Nephron progenitor cell (in vitro differentiated cells): ENCODE measurements around the gene FBXL7.

ENCODE experiments used
- DNase-seq: peaks from one replicate; pipeline ENCODE4 v3.0.0; 2021
- H3K27ac Mint-ChIP-seq: 2 replicates; pipeline ENCODE4 v1.8.0; 2021; ENCODE audit warnings: mild to moderate bottlenecking, moderate library complexity, mixed read lengths
- H3K27me3 Mint-ChIP-seq: 2 replicates; pipeline ENCODE4 v1.8.0; 2021; ENCODE audit warnings: mild to moderate bottlenecking, low read depth, mixed read lengths; ENCODE audit not compliant: poor library complexity
- H3K36me3 Mint-ChIP-seq: 2 replicates; pipeline ENCODE4 v1.8.0; 2021; ENCODE audit warnings: low read depth, mixed read lengths
- H3K4me1 Mint-ChIP-seq: 2 replicates; pipeline ENCODE4 v1.8.0; 2021; ENCODE audit warnings: mixed read lengths
- H3K4me3 Mint-ChIP-seq: 2 replicates; pipeline ENCODE4 v1.8.0; 2021; ENCODE audit warnings: mild to moderate bottlenecking, moderate library complexity, mixed read lengths
- H3K9me3 Mint-ChIP-seq: 2 replicates; pipeline ENCODE4 v1.8.0; 2021; ENCODE audit warnings: mild to moderate bottlenecking, moderate library complexity, mixed read lengths
- TF ChIP-seq, protein P1 (sequence below): fragments of 200-600 bp; sonication (generic); IDR thresholded peaks from 2 replicates; pipeline ENCODE4 v1.5.0; 2021; ENCODE audit warnings: antibody characterized with exemption

The FBXL7 gene

DNA sequence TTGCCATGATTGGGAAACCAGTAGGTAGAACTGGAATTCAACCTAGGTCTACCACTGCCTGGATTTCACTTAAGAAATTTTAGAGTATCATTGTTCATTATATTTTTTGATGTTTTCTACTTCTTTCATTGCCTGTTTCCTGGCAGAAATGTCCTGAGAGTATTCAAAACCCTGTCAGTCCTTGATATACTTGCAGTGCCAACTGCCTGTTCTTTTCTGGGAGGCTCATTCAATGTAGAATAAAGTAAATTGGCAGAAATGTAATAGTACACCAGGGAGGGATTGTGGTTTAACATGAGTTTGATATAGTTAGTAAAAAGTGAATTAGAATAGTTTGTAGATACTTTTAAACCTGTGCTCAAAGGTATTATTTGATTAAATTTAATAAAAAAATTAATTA lies 286.3 kb downstream of the FBXL7 start:
- H3K36me3 Mint-ChIP-seq: no peaks in the 10 kb centered on the region
- H3K4me3 Mint-ChIP-seq: no peak overlapping the region
- no peaks in the 10 kb centered on the region for H3K4me1 Mint-ChIP-seq
- H3K27ac Mint-ChIP-seq: no peak overlapping the region
- peaks cover 3% of the 10 kb centered on the region for H3K9me3 Mint-ChIP-seq
- TF ChIP-seq, protein P1, sequence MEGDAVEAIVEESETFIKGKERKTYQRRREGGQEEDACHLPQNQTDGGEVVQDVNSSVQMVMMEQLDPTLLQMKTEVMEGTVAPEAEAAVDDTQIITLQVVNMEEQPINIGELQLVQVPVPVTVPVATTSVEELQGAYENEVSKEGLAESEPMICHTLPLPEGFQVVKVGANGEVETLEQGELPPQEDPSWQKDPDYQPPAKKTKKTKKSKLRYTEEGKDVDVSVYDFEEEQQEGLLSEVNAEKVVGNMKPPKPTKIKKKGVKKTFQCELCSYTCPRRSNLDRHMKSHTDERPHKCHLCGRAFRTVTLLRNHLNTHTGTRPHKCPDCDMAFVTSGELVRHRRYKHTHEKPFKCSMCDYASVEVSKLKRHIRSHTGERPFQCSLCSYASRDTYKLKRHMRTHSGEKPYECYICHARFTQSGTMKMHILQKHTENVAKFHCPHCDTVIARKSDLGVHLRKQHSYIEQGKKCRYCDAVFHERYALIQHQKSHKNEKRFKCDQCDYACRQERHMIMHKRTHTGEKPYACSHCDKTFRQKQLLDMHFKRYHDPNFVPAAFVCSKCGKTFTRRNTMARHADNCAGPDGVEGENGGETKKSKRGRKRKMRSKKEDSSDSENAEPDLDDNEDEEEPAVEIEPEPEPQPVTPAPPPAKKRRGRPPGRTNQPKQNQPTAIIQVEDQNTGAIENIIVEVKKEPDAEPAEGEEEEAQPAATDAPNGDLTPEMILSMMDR: no peak
- H3K27me3 Mint-ChIP-seq: no peaks in the 10 kb centered on the region
- DNase-seq: no peak

DNA sequence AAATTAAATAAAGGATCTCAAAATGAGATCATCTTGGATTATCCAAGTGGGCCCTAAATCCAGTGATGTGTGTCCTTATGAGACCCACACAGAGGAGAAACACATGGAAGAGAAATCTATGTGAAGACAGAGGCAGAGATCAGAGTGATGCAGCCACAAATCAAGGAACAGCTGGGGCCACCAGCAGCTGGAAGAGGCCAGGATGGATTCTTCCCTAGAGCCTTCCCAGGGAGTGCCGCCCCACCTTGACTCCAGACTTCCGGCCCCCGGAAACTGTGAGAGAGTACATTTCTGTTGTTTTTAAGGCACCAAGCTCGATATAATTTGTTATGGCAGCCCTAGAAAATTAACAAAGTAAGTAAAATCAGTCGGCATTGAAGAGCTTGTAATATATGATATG lies 286.9 kb downstream of the FBXL7 start:
- TF ChIP-seq, protein P1: no peak
- no peaks in the 10 kb centered on the region for H3K36me3 Mint-ChIP-seq
- no peaks in the 10 kb centered on the region for H3K27me3 Mint-ChIP-seq
- no peak overlapping the region for H3K27ac Mint-ChIP-seq
- DNase-seq: no peak
- no peak overlapping the region for H3K4me3 Mint-ChIP-seq
- H3K9me3 Mint-ChIP-seq: no peaks in the 10 kb centered on the region
- H3K4me1 Mint-ChIP-seq: no peaks in the 10 kb centered on the region

DNA sequence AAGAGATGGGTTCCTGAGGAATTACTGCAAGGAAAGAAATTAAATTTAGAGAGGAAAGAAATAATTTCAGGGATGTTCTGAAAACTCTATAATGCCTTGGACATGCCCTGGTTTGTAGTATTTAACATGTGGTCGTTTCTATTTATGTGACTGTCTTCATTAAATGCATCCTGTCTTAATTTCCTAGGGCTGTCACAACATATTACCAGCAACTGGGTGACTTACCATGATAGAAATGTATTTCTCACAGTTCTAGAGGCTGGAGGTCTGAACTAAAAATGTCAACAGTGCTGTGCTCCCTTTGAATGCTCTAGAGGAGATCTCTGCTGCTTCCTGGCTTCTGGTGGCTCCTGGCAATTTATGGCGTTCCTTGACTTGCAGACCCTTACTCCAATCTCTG lies 287.7 kb downstream of the FBXL7 start:
- no peak overlapping the region for H3K4me3 Mint-ChIP-seq
- H3K9me3 Mint-ChIP-seq: no peaks in the 10 kb centered on the region
- TF ChIP-seq, protein P1: no peak
- H3K27ac Mint-ChIP-seq: no peak overlapping the region
- no peaks in the 10 kb centered on the region for H3K4me1 Mint-ChIP-seq
- no peaks in the 10 kb centered on the region for H3K36me3 Mint-ChIP-seq
- DNase-seq: no peak
- H3K27me3 Mint-ChIP-seq: no peaks in the 10 kb centered on the region

DNA sequence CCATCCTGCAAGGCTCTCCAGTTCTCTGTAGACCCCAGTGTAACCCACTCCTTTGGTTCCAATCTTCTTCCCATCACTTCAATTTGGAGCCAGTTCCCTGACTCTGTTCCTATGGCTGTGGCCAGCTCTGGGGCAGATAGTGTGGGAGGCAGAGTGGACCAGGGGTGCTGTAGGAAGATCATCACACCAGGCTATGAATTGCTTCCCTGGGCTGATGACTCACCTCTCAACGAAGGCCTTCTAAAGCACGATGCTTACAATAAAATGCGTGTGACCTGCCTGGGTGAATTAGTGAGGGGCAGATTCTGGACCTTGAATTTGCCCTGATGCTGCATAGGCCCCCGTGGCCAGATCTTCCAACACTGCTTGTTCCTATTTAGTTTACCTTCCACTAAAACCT lies 289.7 kb downstream of the FBXL7 start:
- Mint-ChIP-seq H3K9me3 (no peaks in the 10 kb centered on the region), H3K27me3 (no peaks in the 10 kb centered on the region), H3K4me1 (no peaks in the 10 kb centered on the region), H3K36me3 (no peaks in the 10 kb centered on the region), H3K27ac (no peak overlapping the region), H3K4me3 (no peak overlapping the region)
- TF ChIP-seq, protein P1: no peak
- DNase-seq: no peak

DNA sequence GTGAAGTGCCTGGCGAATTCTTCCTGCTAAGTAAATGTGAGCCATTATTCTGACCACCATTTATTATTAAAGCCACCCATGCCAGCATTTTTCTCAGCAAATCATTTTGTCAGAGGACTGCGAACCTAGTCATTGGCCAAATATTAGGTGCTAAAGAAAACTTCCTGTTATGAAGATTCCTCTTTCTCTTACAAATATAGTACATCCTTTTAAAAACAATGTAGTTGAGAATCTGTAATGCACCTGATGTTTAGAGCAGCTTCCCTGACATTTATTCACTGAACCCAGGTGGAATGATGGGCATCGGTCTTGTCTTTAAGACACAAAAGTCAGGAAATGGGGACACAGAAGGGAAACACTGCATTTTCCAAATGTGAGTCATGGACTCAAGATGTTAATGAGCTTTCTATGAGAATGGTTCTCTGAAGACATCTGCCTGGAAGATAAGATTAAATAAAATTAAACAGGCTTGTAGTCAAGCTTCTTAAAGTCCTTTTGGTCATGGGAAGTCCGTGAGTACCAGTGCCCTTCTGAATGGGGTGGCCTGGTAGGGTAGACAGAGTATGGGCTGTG lies 290.6 kb downstream of the FBXL7 start:
- Mint-ChIP-seq H3K4me3 (no peak overlapping the region), H3K27me3 (no peaks in the 10 kb centered on the region), H3K27ac (no peak overlapping the region), H3K36me3 (no peaks in the 10 kb centered on the region), H3K9me3 (no peaks in the 10 kb centered on the region), H3K4me1 (no peaks in the 10 kb centered on the region)
- no peak for DNase-seq
- TF ChIP-seq, protein P1: no peak

DNA sequence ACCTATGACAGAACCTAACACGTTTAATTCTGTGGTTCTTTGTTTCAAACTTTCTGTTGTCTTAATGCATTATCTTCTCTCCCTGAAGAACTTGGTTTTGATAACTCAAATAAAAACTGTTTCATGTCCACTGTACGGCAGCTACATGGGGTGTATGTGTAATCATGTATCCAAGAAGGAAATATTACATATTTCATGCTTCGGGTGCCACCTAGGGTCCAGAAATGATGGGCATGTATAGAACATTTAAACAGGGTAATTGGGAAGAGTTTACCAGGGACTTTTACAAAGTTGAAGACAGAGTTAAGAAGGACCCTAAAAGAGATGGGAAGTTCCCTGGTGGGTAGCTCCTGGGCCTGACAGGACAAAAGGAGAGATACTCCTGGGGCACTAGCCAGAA lies 291.3 kb downstream of the FBXL7 start:
- Mint-ChIP-seq H3K36me3 (no peaks in the 10 kb centered on the region), H3K9me3 (no peaks in the 10 kb centered on the region), H3K27ac (no peak overlapping the region), H3K27me3 (no peaks in the 10 kb centered on the region), H3K4me3 (no peak overlapping the region), H3K4me1 (no peaks in the 10 kb centered on the region)
- DNase-seq: no peak
- TF ChIP-seq, protein P1: no peak
